ENCODE data around the gene SLC39A7.

Gene SLC39A7

DNA sequence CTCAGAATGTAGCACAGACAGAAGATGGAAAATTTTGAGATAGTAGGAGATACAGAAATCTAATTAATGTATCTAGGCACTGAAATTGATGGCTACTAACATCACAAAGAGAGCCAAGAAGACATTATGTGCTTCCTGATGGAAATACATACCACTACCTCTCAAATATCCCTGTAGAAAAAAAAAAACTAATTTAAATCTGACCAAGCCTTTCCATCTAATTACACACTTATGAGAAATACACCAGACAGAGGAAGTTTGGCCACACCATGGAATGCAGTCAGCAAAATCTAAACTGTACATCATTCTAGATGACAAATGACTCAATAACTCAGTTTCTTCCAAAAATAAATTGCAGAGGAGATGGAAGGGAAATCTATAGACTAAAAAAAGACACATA lies 52.1 kb downstream of the SLC39A7 start:
- Histone ChIP-seq H4K20me1 (ENCODE audit: insufficient read depth, low read length) (no peaks in the 10 kb centered on the region), H3K9me3 (ENCODE audit: low read length) (no peaks in the 10 kb centered on the region), H2AFZ (ENCODE audit: low read length) (no peak overlapping the region), H3F3A (ENCODE audit: insufficient read depth, low read length) (no peaks in the 10 kb centered on the region), H3K27ac (ENCODE audit: low read depth, low read length, poor library complexity, severe bottlenecking) (no peak overlapping the region), H3K27me3 (ENCODE audit: insufficient read depth, low read length) (no peaks in the 10 kb centered on the region), H3K9me2 (ENCODE audit: low read depth, low read length) (no peaks in the 10 kb centered on the region), H3K4me3 (ENCODE audit: low read depth, low read length, poor library complexity, severe bottlenecking) (no peak overlapping the region), H3K4me1 (ENCODE audit: insufficient read depth, low read length, severe bottlenecking) (peaks cover 24% of the 10 kb centered on the region), H3K4me2 (ENCODE audit: low read length) (no peak overlapping the region), H3K36me3 (ENCODE audit: insufficient read depth, low read length) (peaks cover 20% of the 10 kb centered on the region), H3K9ac (ENCODE audit: low read length) (no peak overlapping the region), H3K79me2 (ENCODE audit: insufficient read depth, low read length) (no peaks in the 10 kb centered on the region)
- no peak for TF ChIP-seq CTCF (IDR thresholded peaks at IDR 0.05; ENCODE audit: low read length)
- no peak for TF ChIP-seq EZH2 (IDR thresholded peaks at IDR 0.05; ENCODE audit: borderline replicate concordance, low read length)
